Activated CD8-positive, alpha-beta memory T cell treated with anti-CD3 and anti-CD28 coated beads, Interleukin-2, amount 50 U/mL, for 4 hours (primary cell): ENCODE measurements around the gene NOTCH2.

Experiments
- DNase-seq: peaks from one replicate; pipeline ENCODE4 v3.0.0-alpha.2; 2020

NOTCH2 gene

DNA sequence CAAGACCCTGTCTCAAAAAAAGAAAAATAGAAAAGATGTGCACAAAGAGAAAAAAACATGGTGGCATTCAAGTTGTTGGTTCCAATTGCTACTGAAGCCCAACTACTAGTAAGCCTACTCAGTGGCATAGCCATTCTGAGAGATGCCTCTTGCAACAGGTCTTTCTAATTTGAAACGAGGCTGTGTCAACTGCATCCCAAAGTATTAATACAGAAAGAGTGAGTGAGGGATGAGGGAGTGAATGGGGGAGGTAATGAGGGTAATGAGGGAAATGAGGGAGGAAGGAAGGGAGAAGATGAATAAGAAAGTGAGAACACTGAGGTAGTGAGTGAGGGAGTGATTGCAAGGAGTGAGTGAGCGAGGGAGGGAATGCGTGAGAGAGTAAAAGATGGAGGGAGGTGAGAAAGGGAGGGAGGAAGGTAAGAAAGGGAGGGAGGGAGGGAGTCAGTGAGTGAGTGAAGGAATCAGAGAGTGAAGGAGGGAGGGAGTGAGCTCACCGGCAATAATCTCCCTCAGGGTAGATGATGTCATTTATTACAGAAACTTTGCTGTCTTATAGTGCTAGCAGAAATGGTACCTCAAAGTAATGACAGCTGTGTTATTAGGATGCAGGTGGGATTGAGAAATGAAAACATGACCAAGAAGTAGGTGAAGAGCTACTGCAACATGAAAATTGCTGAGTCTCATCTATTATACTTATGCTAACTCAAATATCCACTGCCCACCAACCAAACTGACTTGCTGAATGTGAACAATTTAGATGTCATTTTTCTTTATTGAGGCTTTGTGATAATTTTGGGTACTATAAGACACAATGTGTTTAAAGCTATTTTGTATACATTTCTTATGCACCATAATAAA is 97.5 kb downstream of the NOTCH2 start:
- no peak for DNase-seq

GRCh38 chr1:119968601-119969000 is 100.9 kb downstream of the NOTCH2 start:
- no peak for DNase-seq

DNA sequence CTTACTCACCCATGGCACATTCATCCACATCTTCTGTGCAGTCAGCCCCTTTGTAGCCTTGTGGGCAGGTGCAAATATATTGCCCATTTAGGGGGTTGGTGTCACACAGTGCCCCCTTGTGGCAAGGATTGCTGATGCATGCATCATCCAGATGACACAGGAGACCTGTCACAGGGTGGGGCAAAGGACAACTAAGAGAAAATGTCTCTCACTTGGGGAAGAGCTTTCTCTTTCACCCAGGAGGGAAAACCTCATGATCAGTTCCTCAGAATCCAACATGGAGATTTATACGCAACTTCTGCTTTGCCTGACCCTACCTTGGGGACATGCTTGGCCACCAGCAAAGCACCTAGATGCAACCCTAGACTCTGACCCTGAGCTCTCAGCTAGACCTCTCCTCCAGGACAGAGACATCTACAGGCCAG is 101.4 kb downstream of the NOTCH2 start:
- peak; percentile 81 for DNase-seq

DNA sequence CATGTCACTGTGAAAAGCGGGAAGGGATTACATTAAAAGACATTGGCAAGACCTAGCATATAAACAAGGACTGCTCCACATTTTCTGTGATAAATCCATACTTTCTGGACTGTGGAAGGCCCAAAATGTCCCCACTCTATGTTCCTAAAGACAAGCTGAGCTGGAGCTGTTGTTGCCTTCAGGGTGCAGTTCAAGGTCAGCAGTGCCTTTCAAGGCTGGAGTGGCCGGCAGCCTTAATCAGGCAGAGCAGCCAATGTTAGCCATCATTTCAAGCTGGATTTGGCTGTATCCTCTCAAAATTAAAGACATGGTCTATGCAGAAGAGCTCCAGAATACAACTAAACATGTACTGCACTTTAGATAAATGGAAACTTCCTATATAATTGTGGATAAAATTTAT is 102.8 kb downstream of the NOTCH2 start:
- no peak for DNase-seq

GRCh38 chr1:119966020-119966419 is 103.4 kb downstream of the NOTCH2 start:
- no peak for DNase-seq

GRCh38 chr1:119964673-119965363 is 104.6 kb downstream of the NOTCH2 start:
- no peak for DNase-seq

- DNase-seq, result no peak
These were observed 107.0 kb downstream of the NOTCH2 start for GRCh38 chr1:119962296-119962968.

DNA sequence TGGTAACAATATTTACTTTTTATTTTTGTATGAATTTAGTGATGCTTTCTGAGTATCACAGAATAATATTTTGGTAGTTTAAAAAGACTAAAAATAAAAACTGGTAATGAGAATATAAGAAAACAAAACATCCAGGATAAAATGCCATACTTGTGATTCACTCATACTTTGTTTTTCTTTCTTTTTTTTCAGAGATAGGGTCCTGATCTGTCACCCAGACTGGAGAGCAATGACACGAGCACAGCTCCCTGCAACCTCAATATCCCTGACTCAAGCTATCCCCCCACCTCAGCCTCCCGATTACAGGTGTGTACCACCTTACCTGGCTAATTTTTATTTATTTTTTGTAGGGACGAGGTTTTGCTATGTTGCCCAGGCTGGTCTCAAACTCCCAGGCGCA is 109.0 kb downstream of the NOTCH2 start:
- DNase-seq, result no peak

DNA sequence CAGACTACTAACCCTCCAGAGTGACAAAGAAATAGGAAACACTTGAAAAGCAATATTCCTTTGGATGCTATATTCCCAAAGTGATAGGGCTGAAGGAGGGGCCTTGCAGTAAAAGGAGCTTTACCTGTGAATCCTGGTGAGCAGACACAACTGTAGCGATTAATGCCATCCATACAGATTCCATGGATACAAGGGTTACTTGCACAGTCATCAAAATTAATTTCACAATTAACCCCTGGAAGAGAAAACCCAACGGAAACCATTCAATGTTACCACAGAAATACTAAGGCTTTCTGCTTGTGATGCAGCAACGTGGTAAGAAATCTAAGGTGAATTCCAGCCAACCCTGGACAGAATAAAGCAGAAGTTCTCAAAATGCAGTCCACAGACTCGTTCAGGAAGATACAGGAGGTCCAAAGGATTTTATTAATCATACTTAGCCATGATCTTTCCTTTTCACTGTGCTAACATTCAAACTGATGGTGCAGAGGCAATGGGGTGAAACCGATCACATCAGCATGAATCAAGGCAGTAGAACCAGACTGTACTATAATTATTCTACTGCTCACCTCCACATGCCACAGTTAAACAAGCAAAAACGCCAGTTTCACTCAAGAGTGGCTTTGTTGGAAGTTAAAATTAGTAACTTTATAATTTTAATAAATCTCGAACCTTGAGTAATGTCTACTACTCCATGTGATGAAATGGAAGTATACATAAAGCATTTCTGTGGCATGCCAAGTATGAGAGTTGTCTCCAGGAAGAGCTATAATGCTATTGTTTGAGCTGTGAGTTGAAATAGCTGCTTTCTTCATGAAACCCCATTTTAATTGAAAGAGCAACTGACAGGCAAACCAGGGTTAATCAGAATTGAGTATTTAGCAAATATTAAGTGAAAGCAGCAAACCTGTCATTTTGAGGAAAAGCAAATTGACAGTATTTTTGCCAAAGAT is 109.9 kb downstream of the NOTCH2 start:
- no peak for DNase-seq

DNA sequence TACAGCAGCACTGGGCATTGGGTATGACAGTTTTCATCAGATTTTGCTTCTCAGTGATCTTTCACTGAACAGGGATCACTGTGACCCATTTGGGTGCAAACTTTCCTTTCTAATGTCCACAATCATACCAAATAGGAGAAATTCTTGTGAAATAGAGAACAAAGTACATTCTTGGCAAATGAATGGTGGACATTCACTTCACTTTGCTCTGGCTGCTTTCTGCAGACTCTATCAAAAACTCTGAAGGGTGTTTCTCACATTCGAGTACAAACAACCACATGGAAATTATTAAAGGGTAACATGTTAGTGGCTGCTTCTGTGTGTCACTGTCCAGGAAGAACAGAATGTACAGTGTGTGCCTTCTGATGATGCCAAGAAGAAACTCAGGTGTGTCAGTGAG is 111.2 kb downstream of the NOTCH2 start:
- DNase-seq, result no peak

GRCh38 chr1:119956306-119956705 is 113.2 kb downstream of the NOTCH2 start:
- no peak for DNase-seq

GRCh38 chr1:119954476-119955422 is 114.7 kb downstream of the NOTCH2 start:
- no peak for DNase-seq

DNA sequence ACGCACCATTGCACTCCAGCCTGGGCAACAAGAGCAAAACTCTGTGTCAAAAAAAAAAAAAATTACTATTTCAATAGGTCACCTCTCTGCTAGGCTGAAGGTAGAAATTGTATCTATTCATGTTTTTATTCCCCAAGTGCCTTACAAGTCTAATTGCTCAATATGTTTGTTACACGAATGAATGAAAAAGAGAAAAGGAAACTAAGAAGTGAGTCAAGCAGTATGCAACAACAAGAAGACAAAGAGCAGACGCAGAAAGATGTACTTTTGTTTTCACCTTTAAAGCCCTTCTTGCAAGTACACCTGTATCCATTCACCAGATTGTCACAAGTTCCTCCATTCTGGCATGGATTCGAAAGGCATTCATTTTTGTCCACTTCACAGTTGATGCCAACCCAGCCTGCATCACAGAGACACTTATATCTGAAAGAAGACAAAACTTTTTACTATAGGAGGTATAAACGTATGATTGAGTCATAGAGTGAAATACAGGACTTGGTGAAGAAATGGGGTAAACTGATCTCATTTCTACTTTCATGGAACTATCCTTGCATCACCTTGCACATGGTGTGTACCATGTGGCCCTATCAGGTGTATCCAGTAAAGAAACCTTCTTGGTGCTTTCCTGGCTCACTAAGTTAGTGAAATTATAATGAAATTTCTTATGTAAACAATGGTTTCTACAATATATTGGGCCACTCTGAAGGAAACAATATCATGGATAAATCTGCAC is 116.0 kb downstream of the NOTCH2 start:
- no peak for DNase-seq

GRCh38 chr1:119952496-119952895 is 117.0 kb downstream of the NOTCH2 start:
- no peak for DNase-seq

DNA sequence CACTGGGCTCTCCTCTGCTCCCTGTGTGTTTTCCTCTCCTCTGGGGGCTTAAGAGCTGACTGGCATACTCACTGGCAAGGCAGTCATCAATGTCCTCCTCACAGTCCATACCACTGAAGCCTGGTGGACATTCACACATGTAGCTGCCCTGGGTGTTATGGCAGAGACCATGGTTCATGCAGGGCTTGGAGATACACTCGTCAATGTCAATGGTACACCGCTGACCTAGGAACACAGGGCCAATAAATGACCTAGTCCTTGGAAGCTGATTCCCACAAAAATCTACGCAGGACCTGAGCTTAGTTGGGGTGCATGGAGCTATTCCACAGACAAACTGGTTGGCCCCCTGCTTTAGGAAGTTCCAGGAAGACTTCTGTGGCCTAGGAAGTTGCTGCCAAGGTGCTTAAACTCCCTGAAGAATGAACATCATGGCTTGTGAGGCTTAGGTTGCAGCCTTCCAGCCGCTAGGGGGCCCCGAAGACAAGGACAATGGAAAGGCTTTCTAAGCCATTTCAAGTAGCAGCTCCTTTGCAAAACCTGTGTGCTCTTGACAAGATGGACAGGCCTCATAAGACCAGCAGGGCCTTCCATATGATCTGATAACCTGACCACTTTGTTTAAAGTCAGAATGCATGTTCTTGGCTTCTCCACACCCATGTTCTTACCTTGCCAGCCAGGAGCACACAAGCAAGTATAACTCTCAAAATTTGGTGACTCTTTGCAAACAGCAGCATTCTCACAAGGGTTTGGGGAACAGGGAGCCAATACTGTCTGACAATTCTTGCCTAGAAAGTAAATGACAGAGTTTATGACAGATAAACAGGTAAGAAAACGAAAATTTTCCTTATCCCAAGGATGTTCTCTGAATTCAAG is 120.9 kb downstream of the NOTCH2 start:
- peak; percentile 70 for DNase-seq

DNA sequence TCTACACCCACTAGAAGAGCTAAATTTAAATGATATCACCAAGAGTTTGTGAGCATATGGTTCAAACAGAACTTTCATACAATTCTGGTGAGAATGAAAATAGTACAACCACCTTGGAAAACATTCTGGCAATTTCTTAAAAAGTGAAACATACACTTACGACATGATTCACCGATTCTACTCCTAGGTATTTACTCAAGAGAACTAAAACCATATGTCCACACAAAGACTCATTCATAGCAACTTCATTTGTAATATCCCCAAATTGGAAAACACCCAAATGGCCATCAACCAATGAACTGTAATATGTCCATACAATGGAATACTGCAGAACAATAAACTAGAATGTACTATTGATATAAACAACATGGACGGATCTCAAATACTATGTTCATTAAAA is 122.0 kb downstream of the NOTCH2 start:
- no peak for DNase-seq

DNA sequence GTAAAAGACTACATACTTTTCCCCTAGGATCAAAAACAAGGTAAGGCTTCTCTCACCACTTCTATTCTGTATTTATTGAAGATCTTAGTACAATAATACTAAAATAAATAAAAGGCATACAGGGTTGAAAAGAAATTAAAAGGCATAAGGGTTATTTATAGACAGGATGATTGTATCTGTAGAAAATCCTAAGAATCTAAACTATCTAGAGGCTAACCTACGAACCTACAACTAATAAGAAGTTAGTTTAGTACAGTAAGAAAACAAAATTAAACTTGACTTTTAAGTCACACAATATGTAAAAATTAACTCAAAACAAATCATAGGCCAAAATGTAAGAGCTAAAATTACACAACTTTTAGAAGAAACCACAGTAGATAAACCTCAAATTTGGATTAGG is 122.7 kb downstream of the NOTCH2 start:
- no peak for DNase-seq

DNA sequence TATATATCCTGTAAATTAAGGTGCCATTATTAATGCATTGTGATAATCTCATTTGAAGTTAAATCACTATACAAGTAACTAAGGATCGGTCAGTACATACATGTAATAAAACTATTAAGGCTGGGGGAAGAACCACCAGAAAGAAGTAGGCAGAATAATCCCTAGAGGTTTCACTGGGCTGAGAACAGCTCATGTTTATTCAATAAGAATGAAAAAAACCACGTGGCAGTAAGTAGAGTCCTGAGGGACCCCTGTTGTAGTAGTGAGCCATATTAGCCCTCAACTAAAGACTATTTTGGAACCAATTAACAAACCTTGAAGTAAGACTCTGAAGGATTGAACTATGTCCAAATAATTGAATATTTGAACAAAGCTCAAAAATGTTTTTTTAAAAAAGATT is 126.2 kb downstream of the NOTCH2 start:
- DNase-seq, result no peak

DNA sequence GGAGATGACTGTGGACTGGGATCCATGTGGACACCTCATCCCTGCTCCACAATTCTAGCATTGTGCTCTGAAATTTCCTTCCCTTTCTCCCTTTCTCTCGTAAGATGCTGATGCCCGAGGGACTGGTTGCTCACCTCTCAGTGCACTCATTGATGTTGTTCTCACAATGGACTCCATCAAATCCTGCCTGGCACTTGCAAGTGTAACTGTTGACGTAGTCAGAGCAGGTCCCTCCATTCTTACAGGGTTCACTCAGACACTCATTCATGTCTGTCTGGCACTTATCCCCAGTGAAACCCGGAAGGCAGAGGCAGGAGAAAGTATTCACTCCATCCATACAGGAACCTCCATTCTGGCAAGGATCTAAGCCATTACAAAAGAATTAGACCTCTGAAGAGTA is 128.1 kb downstream of the NOTCH2 start:
- no peak for DNase-seq

GRCh38 chr1:119940697-119941096 is 128.8 kb downstream of the NOTCH2 start:
- no peak for DNase-seq
